Measurements from ENCODE around the gene SEZ6.

DNA sequence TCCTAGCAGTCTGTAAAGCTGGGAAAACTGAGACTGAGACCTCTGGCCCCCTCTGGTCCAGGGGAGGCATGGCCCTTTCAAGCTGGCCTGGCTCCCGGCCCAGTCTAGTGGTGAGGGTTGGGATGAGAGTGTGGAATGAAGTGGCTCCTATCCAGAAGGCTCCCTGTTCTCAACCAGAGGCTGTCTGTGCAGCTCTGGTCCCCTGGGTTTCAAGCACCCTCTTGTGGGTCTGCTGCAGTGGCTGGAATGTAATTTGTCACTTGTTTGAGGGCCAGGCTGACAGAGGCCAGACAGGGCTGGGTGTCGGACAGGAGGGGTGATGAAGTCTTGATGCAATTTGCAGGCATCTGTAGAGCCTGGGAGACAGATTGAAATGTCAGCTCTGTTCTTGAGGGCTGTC is 32.4 kb downstream of the SEZ6 start:
- TF ChIP-seq, protein P1, sequence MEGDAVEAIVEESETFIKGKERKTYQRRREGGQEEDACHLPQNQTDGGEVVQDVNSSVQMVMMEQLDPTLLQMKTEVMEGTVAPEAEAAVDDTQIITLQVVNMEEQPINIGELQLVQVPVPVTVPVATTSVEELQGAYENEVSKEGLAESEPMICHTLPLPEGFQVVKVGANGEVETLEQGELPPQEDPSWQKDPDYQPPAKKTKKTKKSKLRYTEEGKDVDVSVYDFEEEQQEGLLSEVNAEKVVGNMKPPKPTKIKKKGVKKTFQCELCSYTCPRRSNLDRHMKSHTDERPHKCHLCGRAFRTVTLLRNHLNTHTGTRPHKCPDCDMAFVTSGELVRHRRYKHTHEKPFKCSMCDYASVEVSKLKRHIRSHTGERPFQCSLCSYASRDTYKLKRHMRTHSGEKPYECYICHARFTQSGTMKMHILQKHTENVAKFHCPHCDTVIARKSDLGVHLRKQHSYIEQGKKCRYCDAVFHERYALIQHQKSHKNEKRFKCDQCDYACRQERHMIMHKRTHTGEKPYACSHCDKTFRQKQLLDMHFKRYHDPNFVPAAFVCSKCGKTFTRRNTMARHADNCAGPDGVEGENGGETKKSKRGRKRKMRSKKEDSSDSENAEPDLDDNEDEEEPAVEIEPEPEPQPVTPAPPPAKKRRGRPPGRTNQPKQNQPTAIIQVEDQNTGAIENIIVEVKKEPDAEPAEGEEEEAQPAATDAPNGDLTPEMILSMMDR (IDR thresholded peaks at IDR 0.05) = no peak
- TF ChIP-seq POLR2A (IDR thresholded peaks at IDR 0.05) = no peak
